Measurements from ENCODE around the gene SMAD5. TPM values are rescaled to one million over a fixed set of nuclear protein-coding genes. Genes with fewer than 3 reads are reported as not detected.

SMAD5 gene
- total RNA-seq, 6 donors from 2014 or later: 14.6 to 54.3 (median 45.1) TPM

DNA sequence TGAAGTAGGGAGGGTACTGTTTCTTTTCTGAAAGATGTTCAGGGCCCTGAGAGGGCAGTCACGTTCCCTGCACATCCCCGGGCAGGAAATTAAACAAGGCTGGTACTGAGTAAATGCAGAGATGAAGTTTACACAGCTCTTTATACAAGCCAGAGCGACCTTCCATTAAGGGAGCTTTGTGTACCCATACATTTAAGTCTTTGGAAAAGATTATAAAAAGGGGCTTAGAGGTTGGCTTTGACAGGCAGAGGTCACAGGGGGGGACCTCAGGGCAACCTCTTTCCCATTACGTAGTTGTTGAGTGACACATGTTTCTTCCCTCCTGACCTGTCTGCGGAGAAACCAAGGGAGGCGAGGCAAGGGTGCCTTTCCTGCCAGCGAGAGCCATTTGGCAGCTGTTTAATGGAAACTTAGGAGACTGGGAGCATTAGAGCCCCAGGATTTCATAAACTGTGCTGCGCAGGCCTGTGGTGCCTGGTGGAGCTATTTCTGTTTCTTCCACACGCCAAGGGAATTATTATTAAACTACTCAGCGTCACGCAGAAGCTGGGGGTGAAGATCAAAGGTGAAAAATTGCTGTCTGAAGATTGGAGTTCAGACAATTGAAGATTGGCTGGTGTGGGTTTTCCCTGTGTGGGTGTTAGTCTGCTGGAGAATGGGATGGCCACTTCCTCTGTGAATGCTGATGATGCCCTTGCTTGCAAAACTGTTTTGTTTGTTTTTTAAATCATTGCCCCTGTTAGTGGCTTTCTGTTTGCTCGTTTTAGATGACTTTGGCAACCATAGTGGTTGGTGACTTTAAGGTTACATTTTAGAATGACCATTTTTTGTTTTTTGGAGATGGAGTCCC lies 63.6 kb downstream of the SMAD5 start:
- H3K27me3 ChIP-seq: peaks cover 0 to 23% (median 11%) of the 10 kb centered on the region in 4 donors
- DNase-seq: no peak
- H3K36me3 ChIP-seq: no peaks in the 10 kb centered on the region
- ATAC-seq (ENCODE audit: low FRiP score in 2 of 2): no peak
- TF ChIP-seq EP300 (IDR thresholded peaks at IDR 0.05) (no peak), POLR2AphosphoS5 (IDR thresholded peaks at IDR 0.05) (no peak), POLR2A (IDR thresholded peaks at IDR 0.05) (no peak)
- TF ChIP-seq, protein P1, sequence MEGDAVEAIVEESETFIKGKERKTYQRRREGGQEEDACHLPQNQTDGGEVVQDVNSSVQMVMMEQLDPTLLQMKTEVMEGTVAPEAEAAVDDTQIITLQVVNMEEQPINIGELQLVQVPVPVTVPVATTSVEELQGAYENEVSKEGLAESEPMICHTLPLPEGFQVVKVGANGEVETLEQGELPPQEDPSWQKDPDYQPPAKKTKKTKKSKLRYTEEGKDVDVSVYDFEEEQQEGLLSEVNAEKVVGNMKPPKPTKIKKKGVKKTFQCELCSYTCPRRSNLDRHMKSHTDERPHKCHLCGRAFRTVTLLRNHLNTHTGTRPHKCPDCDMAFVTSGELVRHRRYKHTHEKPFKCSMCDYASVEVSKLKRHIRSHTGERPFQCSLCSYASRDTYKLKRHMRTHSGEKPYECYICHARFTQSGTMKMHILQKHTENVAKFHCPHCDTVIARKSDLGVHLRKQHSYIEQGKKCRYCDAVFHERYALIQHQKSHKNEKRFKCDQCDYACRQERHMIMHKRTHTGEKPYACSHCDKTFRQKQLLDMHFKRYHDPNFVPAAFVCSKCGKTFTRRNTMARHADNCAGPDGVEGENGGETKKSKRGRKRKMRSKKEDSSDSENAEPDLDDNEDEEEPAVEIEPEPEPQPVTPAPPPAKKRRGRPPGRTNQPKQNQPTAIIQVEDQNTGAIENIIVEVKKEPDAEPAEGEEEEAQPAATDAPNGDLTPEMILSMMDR (IDR thresholded peaks at IDR 0.05): no peak
- H3K9me3 ChIP-seq: no peaks in the 10 kb centered on the region
- H3K27ac ChIP-seq: no peak overlapping the region
- H3K4me1 ChIP-seq: peaks cover 19 to 24% (median 20%) of the 10 kb centered on the region in 4 donors
- WGBS, 2 donors: 70 to 75% methylated on average over 12 of the region's 12 CpGs
- no peak overlapping the region for H3K4me3 ChIP-seq

DNA sequence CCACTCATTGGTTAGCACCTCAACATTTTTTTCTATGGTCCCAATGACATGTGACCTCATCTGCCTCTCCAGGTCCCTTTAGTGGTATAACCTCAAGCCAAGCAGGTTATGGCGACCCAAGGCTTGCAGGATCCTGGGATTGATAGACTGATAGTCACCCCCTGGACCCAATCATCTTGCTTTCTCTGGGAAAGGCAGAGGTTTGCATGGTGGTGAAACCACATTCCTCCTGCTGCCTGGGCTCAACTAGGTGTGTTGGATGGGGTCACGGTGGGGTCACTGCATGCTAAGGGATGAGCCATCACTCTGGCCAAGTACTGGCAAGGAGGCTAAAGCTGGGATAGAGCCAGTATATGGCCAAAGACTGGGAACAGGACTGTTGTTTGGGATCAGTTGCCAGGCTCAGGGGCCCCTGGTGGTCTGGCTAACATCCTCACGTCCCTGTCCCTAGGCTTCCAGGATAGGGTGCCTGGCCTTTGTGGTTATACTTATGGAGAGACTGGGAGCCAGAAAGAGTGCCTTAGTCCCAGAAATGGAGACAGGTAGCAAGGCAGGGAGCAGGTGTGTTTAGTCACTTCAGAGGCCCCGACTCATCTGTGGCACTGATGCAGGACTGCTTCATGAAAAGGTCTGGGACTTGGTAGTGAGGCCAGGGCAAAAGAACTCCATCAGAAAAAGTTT lies 65.0 kb downstream of the SMAD5 start:
- DNase-seq (no peak), ATAC-seq (ENCODE audit: low FRiP score in 2 of 2) (no peak)
- no peaks in the 10 kb centered on the region for H3K36me3 ChIP-seq
- H3K27ac ChIP-seq: no peak overlapping the region
- H3K4me1 ChIP-seq: peaks cover 7 to 10% (median 8%) of the 10 kb centered on the region in 4 donors
- TF ChIP-seq EP300 (IDR thresholded peaks at IDR 0.05): no peak
- TF ChIP-seq, protein P1 (IDR thresholded peaks at IDR 0.05): no peak
- H3K9me3 ChIP-seq: no peaks in the 10 kb centered on the region
- no peak overlapping the region for H3K4me3 ChIP-seq
- H3K27me3 ChIP-seq: peaks cover 0 to 10% (median 4%) of the 10 kb centered on the region in 4 donors
- 90 to 91% methylated on average over 3 to 4 of the region's 4 CpGs for WGBS, 2 donors

DNA sequence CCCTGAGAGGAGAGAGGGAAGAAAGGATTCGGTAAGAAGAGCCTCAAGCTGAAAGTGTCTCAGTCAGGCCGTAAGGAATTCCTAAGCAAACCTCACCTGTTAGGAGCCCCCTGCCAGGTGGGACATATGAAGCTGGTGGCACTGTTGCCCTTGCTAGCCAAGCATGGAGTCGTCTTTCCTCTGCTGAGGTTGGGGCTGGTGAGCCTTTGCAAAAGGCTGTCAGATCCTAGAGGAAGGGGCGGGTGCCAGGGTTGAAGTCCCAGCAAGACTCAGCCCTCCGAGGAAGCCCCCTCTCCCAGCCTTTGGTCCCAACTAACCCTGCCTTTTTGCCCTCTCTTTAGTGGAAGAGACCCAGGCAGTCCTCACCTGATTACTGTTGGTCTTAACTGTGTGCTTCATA lies 65.8 kb downstream of the SMAD5 start:
- no peaks in the 10 kb centered on the region for H3K9me3 ChIP-seq
- H3K27me3 ChIP-seq: peaks cover 0 to 3% (median under 1%) of the 10 kb centered on the region in 4 donors
- no peaks in the 10 kb centered on the region for H3K36me3 ChIP-seq
- TF ChIP-seq POLR2A (IDR thresholded peaks at IDR 0.05): no peak
- no peak for TF ChIP-seq EP300 (IDR thresholded peaks at IDR 0.05)
- TF ChIP-seq, protein P1 (IDR thresholded peaks at IDR 0.05): no peak
- TF ChIP-seq POLR2AphosphoS5 (IDR thresholded peaks at IDR 0.05): no peak
- peaks cover 0 to 2% (median 0%) of the 10 kb centered on the region in 4 donors for H3K4me1 ChIP-seq
- DNase-seq (no peak), ATAC-seq (ENCODE audit: low FRiP score in 2 of 2) (no peak)
- no peak overlapping the region for H3K27ac ChIP-seq
- 84 to 87% methylated on average over 2 to 5 of the region's 5 CpGs for WGBS, 2 donors
- H3K4me3 ChIP-seq: no peak overlapping the region

DNA sequence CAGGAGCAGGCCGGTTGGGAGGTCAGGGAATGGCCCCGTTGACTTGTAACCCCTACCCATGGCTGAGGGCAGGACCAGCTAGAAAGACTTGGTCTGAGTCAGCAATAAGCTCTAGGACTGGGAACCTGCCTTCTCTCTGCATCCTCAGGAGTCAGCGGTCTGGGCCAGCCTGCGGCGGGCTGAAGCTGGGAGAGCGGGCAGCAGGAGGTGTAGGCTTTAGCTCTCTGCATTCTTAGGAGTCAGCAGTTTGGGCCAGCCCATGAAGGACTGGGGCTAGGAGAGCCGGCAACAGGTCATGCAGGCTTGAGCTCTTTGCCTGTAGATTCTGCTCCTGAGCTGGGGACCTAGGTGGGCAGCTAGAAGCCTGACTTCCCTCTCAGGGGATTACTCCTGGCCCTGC lies 66.8 kb downstream of the SMAD5 start:
- peak in 1 of 2 donors; percentile 56 for DNase-seq
- 90 to 93% methylated on average over 6 to 7 of the region's 7 CpGs for WGBS, 2 donors
- H3K27me3 ChIP-seq: no peaks in the 10 kb centered on the region

More for the DNA sequence above, 66.8 kb downstream of the SMAD5 start:
- H3K9me3 ChIP-seq: no peaks in the 10 kb centered on the region
- H3K27ac ChIP-seq: no peak overlapping the region
- H3K4me1 ChIP-seq: no peaks in the 10 kb centered on the region
- ATAC-seq (ENCODE audit: low FRiP score in 2 of 2): no peak
- H3K4me3 ChIP-seq: no peak overlapping the region
- no peaks in the 10 kb centered on the region for H3K36me3 ChIP-seq
- TF ChIP-seq POLR2A (IDR thresholded peaks at IDR 0.05) (no peak), POLR2AphosphoS5 (IDR thresholded peaks at IDR 0.05) (no peak), EP300 (IDR thresholded peaks at IDR 0.05) (no peak)
- TF ChIP-seq, protein P1 (IDR thresholded peaks at IDR 0.05): no peak
